GM21381 (cell line): Measurements from ENCODE around the gene LYPD8.

Source experiments
- ATAC-seq: cut with Tn5 transposase; IDR thresholded peaks from one replicate; pipeline ENCODE4 v1.9.1; 2021; ENCODE audit warnings: mild to moderate bottlenecking, moderate library complexity; ENCODE audit not compliant: unreplicated experiment

The LYPD8 gene

DNA sequence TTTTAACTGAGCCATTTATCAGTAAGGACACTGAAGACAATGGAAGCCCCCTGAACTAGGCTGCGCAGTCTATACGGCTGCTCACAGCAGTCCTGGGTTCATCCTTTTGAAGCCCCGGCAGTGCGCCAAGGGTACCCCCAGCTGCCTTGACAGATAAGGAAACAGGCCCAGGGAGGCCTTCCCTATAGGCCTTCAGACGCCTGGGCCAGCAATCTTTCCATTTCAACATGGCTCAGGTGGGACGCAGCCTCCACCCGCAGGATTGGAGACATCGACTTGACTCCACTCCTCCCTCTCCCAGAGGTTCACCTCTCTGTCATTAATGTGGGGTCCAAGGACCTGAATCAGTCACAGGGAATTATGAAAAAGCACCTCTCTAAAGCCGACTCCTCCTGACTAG, 2.8 kb upstream of the LYPD8 start:
- ATAC-seq: no peak

DNA sequence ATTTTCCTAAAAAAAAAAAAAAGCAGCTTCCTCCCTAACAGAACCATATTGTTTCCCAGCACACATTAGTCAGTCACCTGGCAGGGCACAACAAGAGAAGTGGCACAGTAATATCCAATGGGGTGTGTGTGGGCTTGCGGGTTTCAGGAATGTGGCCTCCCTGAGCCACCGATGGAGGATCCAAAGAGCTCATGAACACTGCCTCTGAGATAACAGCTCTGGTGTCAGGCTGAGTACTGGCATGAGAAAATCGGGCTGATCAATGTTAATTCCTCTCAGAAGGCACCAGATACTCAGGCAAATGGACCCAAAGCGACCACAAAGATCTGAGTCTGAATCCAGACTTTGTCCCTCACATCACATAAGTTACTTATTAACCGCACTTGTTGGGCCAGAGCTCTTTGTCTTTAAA, 2.2 kb upstream of the LYPD8 start:
- ATAC-seq: no peak

DNA sequence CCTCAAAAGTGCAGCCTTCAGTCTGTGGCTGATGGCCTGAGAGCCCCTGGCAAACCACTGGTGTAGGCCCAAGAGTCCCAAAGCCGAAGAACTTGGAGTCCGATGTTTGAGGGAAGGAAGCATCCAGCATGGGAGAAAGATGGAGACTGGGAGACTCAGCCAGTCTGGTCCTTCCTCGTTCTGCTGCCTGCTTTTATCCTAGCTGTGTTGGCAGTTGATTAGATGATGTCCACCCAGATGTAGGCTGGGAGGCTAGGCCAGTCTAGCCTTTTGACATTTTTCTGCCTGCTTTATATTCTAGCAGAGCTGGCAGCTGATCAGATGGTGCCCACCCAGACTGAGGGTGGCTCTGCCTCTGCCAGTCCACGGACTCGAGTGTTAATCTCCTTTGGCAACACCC, 1.1 kb upstream of the LYPD8 start:
- ATAC-seq: no peak

DNA sequence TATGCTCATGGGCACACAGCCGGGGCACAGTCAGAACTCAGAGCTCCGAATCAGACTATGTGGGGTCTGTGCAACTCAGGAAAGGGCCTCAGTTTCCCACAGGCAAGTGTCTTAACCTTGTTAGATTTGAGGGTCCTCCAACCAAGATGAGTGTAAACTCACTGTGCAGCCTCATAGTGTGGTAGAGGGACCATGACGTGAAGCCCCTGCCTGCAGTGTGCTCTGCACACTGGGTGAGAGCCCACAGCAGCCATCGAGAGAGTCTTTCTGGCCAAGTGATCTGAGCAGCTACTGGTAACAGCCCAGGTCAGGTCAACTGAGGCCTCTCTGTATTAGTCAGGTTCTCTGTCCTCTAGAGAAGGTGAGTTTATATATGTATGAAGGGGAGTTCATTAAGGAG, 592 bp upstream of the LYPD8 start:
- no peak for ATAC-seq

DNA sequence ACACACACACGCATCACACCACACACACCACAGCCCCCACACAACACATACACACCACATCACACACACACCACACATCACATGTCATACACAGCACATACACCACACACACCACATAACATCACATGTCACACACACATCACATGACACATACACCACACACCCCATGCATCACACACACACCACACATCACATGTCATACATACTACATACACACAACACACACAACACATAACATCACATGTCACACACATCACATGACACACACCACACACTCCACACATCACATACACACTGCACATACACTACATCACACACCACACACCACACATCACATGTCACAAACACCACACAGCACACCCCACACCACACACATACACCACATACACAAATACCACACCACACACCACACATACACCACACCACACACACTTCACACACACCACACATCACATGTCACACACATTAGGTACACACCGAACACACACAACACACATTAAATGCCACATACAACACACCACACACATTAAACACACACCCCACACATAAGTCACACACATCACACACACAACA, 1.8 kb downstream of the LYPD8 start:
- ATAC-seq: no peak

DNA sequence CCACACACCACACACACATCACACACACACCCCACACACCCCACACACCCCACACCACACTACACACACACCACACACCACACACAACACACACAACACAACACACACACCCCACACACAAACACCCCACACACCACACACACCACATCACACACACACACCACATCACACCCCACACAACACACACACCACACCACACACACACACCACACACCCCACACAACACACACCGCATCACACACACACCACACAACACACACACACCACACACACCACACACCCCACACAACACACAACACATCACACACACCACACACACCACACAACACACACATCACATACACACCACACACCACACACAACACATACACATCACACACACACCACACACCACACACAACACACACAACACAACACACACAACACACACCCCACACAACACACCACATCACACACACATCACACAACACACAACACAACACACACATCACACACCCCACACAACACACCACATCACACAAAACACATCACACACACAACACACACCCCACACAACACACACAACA, 2.4 kb downstream of the LYPD8 start:
- ATAC-seq: no peak

DNA sequence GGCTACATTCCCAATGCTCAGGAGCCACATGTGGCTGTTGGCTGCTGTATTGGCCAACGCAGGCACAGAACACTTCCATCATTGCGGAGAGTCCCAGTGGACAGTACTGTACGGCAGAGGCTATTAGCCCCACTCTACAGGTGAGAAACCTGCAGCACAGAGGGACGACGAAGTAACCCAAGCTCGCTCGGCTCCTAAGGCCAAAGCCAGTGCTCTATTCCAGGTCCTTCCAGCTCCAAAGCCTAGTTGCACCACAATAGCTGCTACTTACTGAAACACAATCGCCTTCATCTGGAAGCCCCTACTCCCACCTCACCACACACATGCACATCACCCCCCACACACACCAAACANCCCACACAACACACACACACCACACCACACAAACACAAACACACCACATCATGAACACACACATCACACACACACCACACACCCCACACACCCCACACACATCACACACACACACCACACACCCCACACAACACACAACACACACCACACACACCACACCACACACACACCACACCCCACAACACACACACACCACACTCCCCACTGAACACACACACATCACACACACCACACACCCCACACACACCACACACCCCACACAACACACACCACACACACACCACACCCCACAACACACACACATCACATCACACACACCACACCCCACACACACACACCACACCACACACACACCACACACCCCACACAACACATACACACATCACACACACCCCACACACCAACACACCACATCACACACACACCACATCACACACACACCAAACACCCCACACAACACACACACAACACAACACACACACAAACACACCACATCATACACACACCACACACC, 3.2 kb downstream of the LYPD8 start:
- no peak for ATAC-seq

DNA sequence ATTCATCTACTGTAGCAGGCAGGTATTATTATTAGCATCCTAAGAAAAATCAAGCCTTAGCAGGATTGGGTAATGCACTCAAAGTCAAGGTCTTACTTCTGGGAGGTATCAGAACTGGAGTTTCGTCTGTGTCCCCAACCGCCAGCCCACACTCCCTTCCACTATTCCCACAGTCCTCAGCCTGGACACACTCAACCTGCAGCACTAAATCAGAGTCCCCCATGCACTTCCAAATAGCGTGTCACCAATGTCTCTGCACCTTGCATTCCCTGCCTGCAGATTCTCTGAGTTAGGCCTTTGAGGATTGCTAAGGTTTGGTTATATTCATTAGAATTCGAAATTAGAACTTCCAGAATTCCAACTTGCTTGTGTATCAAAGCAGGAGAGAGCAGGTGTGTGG, 3.9 kb downstream of the LYPD8 start:
- no peak for ATAC-seq

DNA sequence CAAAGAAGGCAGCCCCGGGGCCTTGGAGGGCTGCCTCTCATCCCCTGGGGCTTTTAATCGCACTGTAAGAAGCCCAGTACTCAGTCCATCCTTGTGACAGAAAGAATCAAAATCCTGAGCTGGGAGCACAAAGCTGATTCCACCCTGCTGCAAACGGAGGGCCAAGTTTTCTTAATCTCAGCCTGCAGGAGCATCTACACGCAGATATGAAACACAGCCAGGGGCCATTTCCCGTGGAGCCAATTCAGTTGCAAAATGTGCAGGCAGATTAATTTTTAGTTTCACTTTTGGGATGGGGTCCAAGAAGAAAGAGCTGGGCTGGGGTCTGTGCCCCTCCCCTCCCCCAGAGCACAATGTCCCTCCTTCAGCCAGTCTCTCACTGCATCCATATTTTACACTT, 4.4 kb downstream of the LYPD8 start:
- no peak for ATAC-seq

DNA sequence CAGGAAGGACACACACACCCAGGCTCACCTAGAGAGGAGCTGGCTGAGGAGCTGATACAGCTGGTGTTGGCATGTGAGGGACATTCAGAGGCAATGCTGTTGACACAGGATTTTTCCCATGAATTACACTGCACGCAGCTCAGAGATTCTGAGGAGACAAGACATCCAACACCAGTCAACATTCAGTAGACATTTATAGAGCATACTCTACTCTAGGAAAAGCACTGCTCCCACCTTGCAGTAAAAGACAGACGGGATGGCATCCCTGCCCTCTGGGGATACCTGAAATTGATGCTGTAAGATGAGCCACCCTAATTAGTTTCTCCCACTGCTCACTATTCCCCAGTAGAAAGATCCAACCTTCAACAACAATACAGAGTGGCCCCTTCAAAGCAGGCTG, 5.1 kb downstream of the LYPD8 start:
- ATAC-seq: no peak

DNA sequence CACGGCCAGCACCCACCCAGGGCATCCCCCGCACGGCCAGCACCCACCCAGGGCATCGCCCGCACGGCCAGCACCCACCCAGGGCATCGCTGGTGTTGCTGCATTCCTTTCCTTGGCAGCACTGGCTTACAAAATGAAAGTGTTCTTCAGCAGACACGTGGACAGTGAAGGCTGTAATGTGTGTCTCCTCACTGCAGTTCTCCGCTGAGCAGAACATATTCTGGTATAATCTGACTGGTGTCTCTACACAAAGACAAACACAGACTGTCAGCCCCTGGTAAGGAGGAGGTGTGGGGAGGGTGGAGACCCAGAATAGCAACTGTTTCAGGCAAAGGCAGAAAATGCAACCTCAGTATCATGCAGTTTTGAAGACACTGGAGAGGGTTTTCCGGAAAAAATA, 7.3 kb downstream of the LYPD8 start:
- no peak for ATAC-seq

DNA sequence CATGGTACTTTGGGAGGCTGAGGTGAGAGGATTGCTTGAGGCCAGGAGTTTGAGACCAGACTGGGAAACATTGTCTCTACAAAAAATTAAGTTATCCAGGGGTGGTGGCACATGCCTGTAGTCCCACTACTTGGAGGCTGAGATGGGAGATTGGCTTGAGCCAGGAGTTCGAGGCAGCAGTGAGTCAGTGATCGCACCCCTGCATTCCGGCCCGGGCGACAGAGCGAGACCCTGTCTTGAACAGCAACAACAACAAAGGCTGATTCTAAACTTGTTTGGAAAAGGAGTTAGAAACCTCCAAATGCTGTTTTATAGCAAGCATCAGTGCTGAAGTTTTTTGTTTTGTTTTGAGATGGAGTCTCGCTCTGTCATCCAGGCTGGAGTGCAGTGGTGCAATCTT, 14.7 kb downstream of the LYPD8 start:
- ATAC-seq: no peak

DNA sequence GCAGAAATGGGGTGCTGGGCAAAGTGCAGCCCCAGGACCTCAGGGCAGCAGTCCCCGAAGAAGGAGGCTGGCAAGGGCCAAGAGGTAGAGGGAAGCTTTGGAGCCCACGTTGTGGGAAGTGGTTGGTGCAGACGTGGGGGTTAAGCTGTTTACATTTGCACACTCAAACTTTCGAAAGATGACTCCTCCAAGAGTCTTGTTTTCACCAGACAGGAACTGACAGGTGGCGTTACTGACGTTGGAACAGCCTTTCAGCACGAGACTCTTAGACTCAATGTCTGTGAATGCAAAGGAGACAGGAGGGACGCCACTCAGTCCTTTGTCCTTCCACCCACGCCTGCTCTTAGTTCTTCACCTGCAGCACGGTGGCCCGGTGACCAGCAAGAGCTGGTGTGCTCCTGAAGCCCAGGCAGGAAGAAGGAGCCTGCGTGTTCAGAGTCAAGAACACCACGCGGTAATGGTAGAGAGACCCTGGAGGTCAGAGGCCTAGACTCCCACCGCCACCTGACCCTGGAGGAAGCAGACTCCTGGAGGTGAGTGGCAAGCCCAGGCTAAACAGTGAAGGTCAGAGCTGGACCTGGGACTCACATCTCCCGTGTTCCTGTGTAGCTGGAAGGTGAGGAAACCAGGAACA, 15.9 kb downstream of the LYPD8 start:
- no peak for ATAC-seq

DNA sequence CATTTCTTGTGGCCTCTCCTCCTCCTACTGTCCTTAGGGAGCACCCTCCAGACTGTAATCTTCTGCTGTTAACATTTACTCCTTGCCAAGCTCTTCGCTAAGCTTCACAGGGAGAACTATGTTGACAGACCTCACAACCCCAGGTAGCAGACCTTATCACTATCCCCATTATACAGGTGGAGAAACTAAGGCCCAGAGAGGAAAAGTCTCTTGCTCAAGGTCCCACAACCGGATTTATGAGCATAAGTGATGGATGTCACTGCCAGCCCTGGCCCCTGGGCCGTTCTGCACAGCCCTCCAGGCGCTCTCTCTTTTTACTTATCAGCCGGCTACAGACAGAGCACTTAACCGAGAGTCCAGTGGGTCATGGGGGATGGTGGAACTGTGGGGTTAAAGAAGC, 18.1 kb downstream of the LYPD8 start:
- no peak for ATAC-seq

DNA sequence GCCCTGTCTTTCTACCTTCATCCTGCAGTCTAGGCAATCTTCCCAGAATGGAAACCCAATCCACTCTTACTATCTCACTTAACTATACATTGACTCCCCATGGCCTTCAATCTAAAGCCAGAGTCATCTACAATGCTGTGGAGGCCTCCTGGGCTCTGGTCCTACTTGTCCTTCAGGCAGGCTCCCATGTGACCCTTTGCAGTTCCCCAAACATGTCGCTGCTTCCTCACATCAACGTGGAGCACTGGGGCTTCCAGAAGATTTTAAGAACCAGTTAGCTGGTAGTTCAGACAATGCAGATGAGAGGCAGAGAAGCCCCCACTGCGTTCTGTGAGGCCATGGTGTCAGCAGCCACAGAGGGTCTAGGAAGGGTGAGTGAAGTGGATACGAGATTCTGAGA, 18.6 kb downstream of the LYPD8 start:
- ATAC-seq: no peak

DNA sequence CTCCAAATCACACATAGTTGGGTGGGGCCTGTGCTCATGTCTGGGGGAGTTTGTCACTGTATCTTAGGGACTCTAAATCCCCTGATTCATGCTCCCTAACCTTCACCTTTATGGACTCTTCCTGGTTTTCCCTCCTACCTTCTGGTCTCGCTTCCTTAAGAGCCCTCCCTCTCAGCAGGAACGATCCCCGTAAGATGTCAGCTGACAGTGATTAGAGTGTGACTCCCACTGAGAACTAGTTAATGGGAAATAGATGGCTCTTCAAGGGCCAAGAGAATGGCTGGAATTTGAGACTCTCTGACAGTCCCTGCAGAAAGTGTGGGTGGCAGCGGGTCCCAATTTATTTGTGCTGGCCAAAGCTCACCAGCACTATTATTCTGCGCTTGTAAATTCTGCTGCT, 22.0 kb downstream of the LYPD8 start:
- ATAC-seq: no peak

DNA sequence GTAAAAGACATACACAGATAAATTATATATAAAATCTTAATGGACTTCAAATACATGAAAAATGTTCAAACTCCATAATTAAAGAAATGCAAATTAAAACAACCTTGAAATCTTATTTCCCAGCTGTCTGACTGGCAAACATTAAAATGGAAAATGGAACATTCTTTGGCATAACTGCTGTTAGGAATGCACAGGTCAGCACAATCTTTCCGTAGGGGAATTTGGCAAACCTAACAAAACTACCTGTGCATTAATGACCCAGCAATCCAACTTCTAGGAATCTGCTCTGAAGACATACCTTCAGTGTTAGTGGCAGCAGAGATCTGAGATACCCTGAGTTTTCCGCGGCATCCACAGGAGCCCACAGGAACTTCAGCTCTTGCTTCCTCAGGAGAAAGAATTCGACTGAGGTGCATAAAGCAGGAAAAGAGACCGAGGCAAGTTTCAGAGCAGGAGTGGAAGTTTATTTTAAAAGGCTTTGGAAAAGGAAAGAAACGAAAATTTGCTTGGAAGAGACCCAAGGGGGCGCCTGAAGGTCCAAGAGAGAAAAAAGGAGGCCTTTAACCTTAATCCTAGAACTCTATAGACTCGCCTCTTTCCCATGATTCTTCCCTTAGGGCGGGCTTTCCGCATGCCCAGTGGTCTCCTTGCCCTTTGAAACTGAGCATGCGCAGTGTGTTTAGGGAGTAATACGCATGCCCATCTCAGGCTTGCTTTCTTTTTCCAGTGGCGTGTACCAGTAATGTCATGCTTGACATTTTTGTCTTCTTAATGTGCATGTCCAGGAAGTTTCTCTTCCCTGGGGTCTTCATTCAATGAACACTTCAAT, 24.8 kb downstream of the LYPD8 start:
- no peak for ATAC-seq

DNA sequence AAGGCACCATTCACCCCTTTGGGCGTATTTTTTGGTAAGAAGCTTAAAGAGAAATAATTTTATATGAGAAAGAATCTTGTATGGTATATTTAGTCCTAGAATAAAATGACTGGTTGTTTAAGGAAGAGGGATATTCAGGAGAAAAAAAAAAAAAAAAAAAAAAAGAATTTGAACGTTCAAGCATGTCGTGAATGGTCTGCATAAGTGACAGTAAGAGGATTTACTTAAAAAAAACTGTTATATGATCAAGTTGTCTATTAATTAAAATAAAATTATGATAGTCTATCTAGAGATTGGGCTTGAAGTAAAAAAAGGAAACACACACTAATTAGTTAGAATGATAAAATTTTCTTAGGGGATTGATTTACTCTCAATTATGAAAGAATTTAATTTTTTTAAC, 41.3 kb downstream of the LYPD8 start:
- no peak for ATAC-seq

DNA sequence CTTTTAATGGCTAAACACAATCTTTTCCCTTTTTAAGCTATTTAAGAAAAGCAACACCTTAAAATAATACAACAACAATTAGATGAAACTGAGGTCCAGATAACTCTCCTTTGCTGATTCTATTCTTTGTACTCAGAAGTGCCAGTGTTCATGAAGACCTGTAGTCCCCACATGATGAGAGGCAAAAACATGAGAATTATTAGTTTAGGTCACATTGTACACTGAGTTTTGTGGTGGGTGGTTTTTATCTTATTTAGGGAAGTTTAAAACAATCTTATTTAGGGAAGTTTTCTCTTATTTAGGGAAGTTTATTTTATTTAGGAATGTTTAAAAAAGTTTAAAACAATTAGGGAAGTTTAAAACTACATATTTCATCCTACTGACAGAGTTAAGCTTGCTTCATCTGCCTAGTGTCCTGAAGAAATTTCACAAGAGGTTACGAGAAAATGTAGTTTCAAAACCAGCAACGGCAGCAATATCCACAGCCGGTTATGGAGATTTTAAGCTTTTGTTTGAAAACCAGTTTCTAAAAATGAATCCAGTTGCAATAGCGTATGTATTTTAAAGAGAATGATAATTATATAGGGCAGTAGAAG, 45.2 kb downstream of the LYPD8 start:
- no peak for ATAC-seq

DNA sequence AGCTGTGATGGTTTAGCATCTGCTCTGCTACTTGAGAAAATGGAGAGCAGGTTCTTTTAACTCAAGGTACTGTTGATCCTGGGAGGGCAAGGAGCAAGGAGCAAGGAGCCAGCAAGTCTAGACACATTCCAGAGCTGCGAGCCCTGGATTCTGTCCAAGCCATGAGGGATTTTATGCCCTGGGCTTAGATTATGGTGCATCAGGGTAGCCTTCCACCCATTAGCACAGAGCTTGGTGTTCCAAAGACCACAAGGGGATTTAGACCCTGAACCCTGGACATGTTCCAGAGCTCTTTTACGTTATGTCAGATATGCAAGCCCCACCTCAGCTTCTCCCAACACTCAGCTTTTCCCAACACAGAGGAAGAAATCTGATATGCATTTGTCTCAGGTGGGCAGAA, 51.0 kb downstream of the LYPD8 start:
- no peak for ATAC-seq

DNA sequence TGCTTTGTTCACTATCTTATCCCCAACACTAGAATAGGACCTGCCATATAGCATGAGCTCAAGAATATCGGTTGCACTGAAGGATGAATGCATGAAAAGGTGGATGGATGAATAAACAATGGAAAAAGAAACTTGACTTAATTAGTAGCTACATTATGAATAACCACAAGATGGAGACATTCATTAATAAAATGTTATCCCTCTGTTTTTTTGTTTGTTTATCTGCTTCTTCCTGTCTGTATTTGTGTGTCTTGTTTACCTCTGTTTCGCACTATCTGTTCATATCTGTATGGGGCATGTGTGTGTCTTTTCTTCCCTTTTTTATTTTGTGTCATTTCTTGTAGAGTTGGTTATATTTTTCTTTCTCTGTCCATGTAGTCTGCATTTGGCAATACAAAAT, 51.9 kb downstream of the LYPD8 start:
- ATAC-seq: no peak
